HepG2 (cell line): ENCODE data around the gene PXMP4. TPM values are rescaled to one million over a fixed set of nuclear protein-coding genes. Genes with fewer than 3 reads are reported as not detected.
A peak's percentile ranks its signal among the peaks of the same experiment; 100 is the strongest.

ENCODE experiments used
- BCL3 ChIP-seq: sonication (generic); formaldehyde crosslinking; IDR thresholded peaks from 2 replicates; pipeline ENCODE4 v1.5.1; 2020; ENCODE audit warnings: mild to moderate bottlenecking, missing genetic modification reagents, moderate library complexity
- FOSL2 ChIP-seq: sonication (generic); formaldehyde crosslinking; IDR thresholded peaks from 2 replicates; pipeline ENCODE4 v1.4.0; 2020; ENCODE audit warnings: missing genetic modification reagents
- FOXA1 ChIP-seq, 2 experiments: fragments of 450-650 bp in 1 of 2; sonication (generic) in 1 of 2; formaldehyde crosslinking in 1 of 2; IDR thresholded peaks; 2 replicates each; pipeline versions ENCODE4 v1.4.0 to v1.6.1; 2016 to 2020; ENCODE audit warnings: missing genetic modification reagents in 1 of 2
- HDAC1 ChIP-seq: sonication (generic); formaldehyde crosslinking; IDR thresholded peaks from 2 replicates; pipeline ENCODE4 v1.5.1; 2020; ENCODE audit warnings: mild to moderate bottlenecking, missing genetic modification reagents
- HIVEP1 ChIP-seq: sonication (generic); formaldehyde crosslinking; IDR thresholded peaks from 2 replicates; pipeline ENCODE4 v1.4.0; 2020; ENCODE audit warnings: mild to moderate bottlenecking, missing genetic modification reagents
- HMGXB3 ChIP-seq: sonication (generic); formaldehyde crosslinking; IDR thresholded peaks from 2 replicates; pipeline ENCODE4 v1.4.0; 2020; ENCODE audit warnings: missing genetic modification reagents, borderline replicate concordance
- HNF4A ChIP-seq: sonication (generic); formaldehyde crosslinking; IDR thresholded peaks from 2 replicates; pipeline ENCODE4 v1.4.0; 2020; ENCODE audit warnings: missing genetic modification reagents
- JARID2 ChIP-seq: sonication (generic); formaldehyde crosslinking; IDR thresholded peaks from 2 replicates; pipeline ENCODE4 v1.8.1; 2023; ENCODE audit warnings: missing genetic modification reagents, inconsistent platforms; ENCODE audit not compliant: insufficient replicate concordance
- KMT2A ChIP-seq: sonication (generic); formaldehyde crosslinking; IDR thresholded peaks from 2 replicates; pipeline ENCODE4 v1.4.0; 2020; ENCODE audit warnings: missing genetic modification reagents
- LBX2 ChIP-seq: sonication (generic); formaldehyde crosslinking; IDR thresholded peaks from 2 replicates; pipeline ENCODE4 v1.5.0; 2020; ENCODE audit warnings: missing genetic modification reagents, mild to moderate bottlenecking, borderline replicate concordance
- MED8 ChIP-seq: sonication (generic); formaldehyde crosslinking; IDR thresholded peaks from 2 replicates; pipeline ENCODE4 v1.8.1; 2023; ENCODE audit warnings: mild to moderate bottlenecking, missing genetic modification reagents; ENCODE audit not compliant: insufficient replicate concordance
- MXD4 ChIP-seq: IDR thresholded peaks from 2 replicates; pipeline ENCODE4 v1.6.1; 2016; ENCODE audit warnings: mild to moderate bottlenecking, missing biosample characterization, missing genetic modification reagents
- MYNN ChIP-seq: sonication (generic); formaldehyde crosslinking; IDR thresholded peaks from 2 replicates; pipeline ENCODE4 v1.4.0; 2020; ENCODE audit warnings: mild to moderate bottlenecking, low read depth, missing genetic modification reagents
- RBM22 ChIP-seq: fragments of 200-400 bp; formaldehyde crosslinking; optimal IDR thresholded peaks from 2 replicates; pipeline ENCODE3; 2017; ENCODE audit warnings: mild to moderate bottlenecking, low read length, moderate library complexity
- SMAD3 ChIP-seq: sonication (generic); formaldehyde crosslinking; IDR thresholded peaks from 2 replicates; pipeline ENCODE4 v1.4.0; 2020; ENCODE audit warnings: missing genetic modification reagents
- SMARCE1 ChIP-seq: fragments of 450-650 bp; IDR thresholded peaks from 2 replicates; pipeline ENCODE4 v1.6.1; 2017; ENCODE audit warnings: borderline replicate concordance
- SSRP1 ChIP-seq: IDR thresholded peaks from 2 replicates; pipeline ENCODE4 v1.6.1; 2016; ENCODE audit warnings: control low read depth
- ZMYM3 ChIP-seq: sonication (generic); formaldehyde crosslinking; IDR thresholded peaks from 2 replicates; pipeline ENCODE4 v1.5.1; 2020; ENCODE audit warnings: mild to moderate bottlenecking, missing genetic modification reagents
- ZNF274 ChIP-seq: sonication (generic); formaldehyde crosslinking; IDR thresholded peaks from 2 replicates; pipeline ENCODE4 v1.5.1; 2020; ENCODE audit warnings: mild to moderate bottlenecking, missing genetic modification reagents
- ZNF282 ChIP-seq: fragments of 450-650 bp; IDR thresholded peaks from 2 replicates; pipeline ENCODE4 v1.6.1; 2018; ENCODE audit not compliant: partially characterized antibody
- ZNF329 ChIP-seq: sonication (generic); formaldehyde crosslinking; IDR thresholded peaks from 2 replicates; pipeline ENCODE4 v1.9.0; 2021; ENCODE audit warnings: low read depth, mild to moderate bottlenecking, missing genetic modification reagents
- ZNF383 ChIP-seq: sonication (generic); formaldehyde crosslinking; IDR thresholded peaks from 2 replicates; pipeline ENCODE4 v1.4.0; 2020; ENCODE audit warnings: missing genetic modification reagents, mild to moderate bottlenecking, borderline replicate concordance
- ZNF552 ChIP-seq: sonication (generic); formaldehyde crosslinking; IDR thresholded peaks from 2 replicates; pipeline ENCODE4 v1.9.0; 2022; ENCODE audit warnings: missing genetic modification reagents, mild to moderate bottlenecking, borderline replicate concordance
- ZSCAN22 ChIP-seq: sonication (generic); formaldehyde crosslinking; IDR thresholded peaks from 2 replicates; pipeline ENCODE4 v1.4.0; 2020; ENCODE audit warnings: mild to moderate bottlenecking, missing genetic modification reagents
- polyA plus RNA-seq, 8 experiments: library from polyadenylated mRNA; depleted of rRNA in 3 of 8; stranded (reverse) in 7 of 8; unstranded in 1 of 8; fragments of >200 nt; fragmentation: Illumina TruSeq in 4 of 8; extraction: Trizol in 4 of 8; gene quantifications; 2 replicates each; pipeline versions ENCODE4 v1.2.1 to v1.2.3, GENCODE V29; 2011 to 2016; ENCODE audit warnings: low read depth in 4 of 8, missing spikeins in 1 of 8, mixed read lengths in 1 of 8; ENCODE audit not compliant: insufficient read depth in 1 of 8
- total RNA-seq, 5 experiments: library from RNA; depleted of rRNA; stranded (reverse); fragments of >200 nt; fragmentation: Illumina TruSeq; extraction: Trizol; gene quantifications; 2 replicates each; pipeline ENCODE4 v1.2.3, GENCODE V29; 2016; ENCODE audit warnings: low read depth in 1 of 5

The PXMP4 gene
- total and polyA plus RNA-seq, 2 of the 13 experiments (the other 11 are each of a cell fraction or from before 2014, with no cell fraction given): not detected

DNA sequence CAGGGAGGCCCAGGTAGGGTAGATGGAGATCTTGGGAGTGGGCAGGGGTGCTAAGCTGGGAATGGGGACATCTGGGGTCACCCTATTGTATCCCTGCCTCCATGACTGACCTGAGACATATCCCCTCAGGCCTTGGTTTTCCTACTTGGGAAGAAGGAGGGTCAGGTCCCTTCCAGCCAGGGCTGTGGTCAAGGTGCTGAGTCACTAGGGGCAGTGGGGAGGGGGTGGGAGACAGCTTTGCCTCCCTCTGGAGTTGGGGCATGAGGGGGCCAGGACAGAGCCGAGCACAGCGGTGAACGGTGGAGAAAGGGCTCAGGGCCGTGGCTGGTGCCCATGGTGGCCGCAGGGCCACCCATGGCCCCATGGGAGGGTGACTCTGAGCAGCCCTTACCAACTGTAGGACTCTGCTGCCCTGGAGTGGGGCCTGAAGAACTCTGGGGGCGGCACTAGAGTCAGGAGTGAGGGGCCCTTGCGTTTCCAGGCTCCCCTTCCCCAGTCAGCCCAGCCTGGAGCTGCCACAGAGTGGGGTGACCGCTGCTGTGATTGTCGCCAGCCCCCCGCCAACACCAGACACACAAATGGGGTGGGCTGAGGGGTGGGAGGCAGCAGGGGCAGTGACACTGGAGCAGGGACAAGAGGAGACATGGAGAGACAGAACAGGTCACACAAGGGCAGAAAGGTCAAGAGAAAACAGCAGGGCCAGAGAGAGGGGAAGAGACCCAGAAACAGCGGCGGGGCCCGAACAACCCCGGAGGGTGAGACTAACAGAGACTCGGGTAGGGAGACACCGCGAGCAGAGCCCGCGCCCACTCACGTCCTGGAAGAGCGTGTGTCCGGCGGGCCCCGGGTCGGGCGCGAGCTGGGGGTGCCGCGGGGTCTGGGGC is 46.5 kb downstream of the PXMP4 start (continued):
- TF ChIP-seq BCL3 (CRISPR knock-in tag) (0 out of 2 replicates have a peak, but pooled peaks have one; percentile 14), SMARCE1 (no peak), LBX2 (CRISPR knock-in tag) (no peak; the same call in 1 of the 2 replicates), HDAC1 (0 out of 2 replicates have a peak, but pooled peaks have one; percentile 49), ZNF274 (CRISPR knock-in tag) (no peak), MXD4 (no peak), HNF4A (CRISPR knock-in tag) (no peak), ZMYM3 (no peak), FOSL2 (no peak; the same call in 1 of the 2 replicates), ZNF383 (CRISPR knock-in tag) (no peak), MED8 (CRISPR knock-in tag) (no peak), FOXA1 (IDR thresholded peaks at IDR 0.05) (no peak), FOXA1 (CRISPR knock-in tag; IDR thresholded peaks at IDR 0.05) (no peak), ZSCAN22 (CRISPR knock-in tag) (no peak), SMAD3 (CRISPR knock-in tag) (no peak), MYNN (CRISPR knock-in tag) (peak; percentile 38; the same call in 1 of the 2 replicates), ZNF329 (CRISPR knock-in tag) (no peak), HMGXB3 (no peak), RBM22 (peak; percentile 36), JARID2 (CRISPR knock-in tag) (no peak), SSRP1 (CRISPR knock-in tag) (no peak), HIVEP1 (CRISPR knock-in tag) (peak; percentile 57; the same call in 1 of the 2 replicates), ZNF552 (CRISPR knock-in tag) (no peak), ZNF282 (no peak), KMT2A (CRISPR knock-in tag) (peak; percentile 21; the same call in 1 of the 2 replicates)
